Activated T-helper 9 cell treated with anti-CD3 and anti-CD28 coated beads, Interleukin-2, amount 50 U/mL, for 16 hours (primary cell): ENCODE measurements around the gene VAC14.

Experiments used
- DNase-seq: peaks from one replicate; pipeline ENCODE4 v3.0.0-alpha.2; 2020; ENCODE audit warnings: low read depth

Gene VAC14

DNA sequence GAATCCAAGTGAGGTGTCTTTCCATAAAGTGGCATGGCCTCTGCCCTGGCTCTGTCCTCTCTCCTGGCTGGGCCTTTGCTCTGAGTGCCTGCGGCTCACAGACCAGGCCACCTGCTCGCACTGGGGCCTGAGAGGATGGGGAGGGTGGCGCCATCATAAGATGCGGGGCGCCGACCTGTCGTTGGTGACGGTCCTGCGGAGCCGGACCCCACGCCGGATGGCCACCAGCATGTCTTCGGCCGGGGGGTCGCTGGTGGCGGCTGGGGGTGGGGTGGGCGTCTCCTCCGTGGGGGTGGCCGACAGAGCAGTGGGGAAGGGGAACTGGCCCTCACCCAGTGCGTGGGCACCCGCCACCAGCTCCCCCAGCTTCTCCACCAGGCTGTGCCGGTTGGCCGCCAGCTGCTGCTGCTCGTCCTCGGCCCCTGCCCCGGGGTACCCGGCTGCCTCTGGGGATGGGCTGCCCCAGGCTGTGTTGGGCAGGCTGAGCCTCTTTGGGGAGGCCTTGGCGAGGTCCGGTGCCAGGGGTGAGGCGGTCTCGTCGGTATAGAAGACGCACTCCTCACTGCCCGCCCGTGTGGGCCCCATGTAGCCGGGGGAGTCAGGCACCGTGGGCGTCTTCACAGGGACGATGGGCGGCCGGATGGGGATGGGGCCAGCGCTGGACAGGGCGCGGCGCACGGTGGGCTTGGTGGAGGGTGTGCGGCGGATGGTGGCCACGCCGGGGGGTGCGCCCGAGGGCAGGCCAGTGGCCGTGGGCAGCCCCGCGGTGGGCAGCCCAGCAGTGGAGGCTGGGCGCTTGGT, 137.2 kb downstream of the VAC14 start:
- DNase-seq: no peak

DNA sequence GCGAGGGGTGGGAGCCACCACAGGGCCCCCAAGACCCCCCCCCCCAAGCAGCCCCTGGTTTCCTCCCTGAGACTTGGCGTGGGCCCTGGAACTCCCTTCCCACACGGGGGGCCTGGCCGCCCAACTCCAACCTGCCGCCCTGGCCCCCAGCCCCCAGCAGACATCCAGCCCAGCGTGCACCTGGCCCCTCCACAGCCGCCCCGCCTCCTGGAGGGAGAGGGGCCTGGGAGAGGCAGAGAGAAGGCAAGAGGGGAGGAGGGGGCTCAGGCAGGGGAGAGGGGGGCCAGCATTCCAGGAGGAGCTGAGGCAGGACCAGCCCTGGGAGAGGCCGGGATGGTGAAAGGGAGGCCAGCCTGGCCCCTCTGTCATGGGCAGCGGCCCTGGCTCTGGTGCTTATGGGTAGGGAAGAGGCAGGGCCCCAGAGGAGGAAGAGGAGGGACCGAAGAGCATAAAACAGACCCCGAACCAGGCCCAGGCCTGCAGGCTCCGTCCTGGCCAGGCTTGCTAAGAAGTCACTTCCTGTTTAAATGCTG, 137.9 kb downstream of the VAC14 start:
- no peak for DNase-seq

DNA sequence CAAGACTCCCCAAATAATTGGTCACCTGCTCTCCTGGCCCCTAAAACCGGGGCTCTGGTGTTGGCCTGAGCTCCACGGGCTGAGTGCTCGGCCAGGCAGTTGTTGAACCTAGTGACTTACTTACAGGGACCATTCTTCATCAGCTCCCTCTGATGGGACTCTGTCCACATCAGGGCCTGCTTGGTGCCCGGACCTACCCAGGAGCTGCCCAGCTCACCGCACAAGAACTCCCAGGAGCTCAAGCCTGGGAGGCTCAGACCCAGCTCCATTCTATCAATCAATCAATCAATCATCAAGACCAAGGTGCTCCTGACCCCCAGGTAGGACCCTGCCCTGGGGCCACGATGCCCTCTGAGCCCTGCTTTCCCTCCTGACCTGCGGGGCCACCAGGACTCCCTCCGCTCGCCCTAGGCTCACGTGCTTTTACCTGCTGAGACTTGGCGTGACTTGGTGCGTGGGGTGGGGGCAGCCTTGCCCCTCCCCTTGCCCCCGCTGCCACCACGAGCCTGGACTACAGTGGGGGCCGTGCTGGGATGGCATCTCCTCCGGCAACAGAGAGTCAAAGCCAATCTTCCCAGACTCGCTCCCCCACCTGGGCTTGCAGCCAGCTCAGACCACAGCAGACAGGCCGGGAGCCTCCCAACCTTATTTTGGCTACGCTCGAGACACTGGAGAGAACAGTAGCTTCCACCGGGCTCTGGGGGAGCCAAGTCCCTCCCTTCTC, 138.9 kb downstream of the VAC14 start:
- DNase-seq: no peak

DNA sequence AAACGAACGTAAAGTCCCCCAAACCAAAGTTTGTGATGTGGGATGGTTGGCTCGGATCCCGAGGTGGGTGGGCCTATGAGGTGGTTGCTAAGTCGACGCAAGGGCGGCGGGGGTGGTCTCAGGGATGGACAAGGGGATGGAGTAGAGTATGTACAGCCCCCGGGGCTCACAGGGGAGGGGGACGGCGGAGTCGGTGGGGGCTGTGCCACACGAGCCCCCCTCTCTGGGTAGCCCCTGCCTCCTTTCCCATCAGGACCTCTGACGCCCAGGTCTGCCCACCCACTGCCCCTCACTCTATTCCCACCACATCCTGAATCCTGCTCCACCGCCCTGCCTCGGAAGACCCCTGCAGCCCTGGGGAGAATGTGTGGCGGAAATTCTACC, 139.4 kb downstream of the VAC14 start:
- no peak for DNase-seq

DNA sequence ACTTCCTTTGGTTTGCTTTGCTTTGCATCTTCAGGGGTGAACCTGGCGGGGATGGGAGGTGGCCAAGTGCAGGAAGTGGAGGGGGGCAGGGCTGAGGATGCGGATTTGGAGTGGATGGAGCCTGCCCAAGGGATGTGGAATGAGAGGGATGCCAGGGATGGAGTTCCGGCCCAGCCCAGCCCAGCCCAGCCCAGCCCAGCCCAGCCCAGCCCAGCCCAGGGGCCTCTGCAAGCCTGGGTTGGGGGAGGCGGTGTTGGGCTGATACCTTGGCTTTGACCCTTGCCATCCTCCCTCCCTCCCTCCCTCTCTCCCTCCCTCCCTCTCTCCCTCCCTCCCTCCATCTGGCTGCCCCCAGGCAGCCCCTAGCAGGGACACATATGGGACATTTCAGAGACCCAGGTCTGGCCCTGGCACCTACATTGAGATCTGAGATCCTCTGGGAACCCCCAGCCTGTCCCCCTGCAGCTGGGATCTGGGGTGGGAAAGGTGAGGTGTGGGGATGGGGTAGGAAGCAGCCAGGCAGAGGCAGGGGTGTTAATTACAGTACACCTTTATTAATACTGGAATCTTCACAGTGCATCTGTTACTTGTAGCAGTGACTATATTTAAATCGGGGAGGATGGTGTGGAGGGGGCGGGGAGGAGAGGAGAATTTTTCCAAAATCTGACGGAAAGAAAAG, 140.1 kb downstream of the VAC14 start:
- DNase-seq: no peak

DNA sequence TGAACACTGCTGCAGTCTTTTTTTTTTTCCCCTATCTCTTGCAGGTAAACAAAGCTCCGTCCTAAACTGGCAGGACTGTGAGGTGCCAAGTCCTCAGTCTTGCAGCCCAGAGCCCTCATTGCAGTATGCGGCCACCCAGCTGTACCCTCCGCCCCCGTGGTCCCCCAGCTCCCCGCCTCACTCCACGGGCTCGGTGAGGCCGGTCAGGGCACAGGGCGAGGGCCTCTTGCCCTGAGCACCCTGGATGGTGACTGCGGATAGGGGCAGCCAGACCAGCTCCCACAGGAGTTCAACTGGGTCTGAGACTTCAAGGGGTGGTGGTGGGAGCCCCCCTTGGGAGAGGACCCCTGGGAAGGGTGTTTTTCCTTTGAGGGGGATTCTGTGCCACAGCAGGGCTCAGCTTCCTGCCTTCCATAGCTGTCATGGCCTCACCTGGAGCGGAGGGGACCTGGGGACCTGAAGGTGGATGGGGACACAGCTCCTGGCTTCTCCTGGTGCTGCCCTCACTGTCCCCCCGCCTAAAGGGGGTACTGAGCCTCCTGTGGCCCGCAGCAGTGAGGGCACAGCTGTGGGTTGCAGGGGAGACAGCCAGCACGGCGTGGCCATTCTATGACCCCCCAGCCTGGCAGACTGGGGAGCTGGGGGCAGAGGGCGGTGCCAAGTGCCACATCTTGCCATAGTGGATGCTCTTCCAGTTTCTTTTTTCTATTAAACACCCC, 140.8 kb downstream of the VAC14 start:
- DNase-seq: no peak

DNA sequence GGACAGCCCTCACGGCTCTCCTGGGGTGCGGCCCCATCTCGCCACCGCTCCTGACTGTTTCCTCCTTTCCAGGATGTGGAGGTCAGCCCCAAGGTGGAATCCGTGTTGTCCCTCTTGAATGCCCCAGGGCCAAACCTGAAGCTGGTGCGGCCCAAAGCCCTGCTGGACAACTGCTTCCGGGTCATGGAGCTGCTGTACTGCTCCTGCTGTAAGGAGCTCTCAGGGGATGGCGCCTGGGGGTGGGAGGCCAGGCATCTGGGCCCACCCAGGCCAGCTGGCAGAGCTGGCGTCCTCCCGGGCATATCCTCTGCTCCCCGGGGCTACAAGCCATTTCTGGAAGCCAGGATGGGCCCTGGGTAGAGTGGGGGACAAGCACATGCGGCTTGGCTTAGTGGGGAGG, 141.4 kb downstream of the VAC14 start:
- DNase-seq: no peak

DNA sequence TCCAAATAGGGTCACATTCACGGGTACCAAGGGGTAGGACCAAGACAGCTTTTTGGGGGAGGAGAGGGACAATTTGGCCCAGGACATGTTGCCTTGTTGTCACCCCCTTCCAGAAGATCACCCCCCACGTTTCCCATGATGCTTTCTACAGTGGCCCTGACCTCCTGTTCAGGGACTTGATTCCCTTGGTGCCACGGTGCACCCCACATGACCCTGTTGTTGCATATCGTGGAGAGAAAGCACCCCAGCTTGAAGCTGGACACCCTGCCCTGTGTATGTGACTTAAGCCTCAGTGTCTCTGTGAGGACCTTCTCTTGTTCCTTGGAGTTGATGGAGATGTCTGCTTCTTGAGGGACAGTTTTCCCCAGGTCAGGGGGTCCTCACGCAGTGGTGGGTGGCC, 142.0 kb downstream of the VAC14 start:
- no peak for DNase-seq

DNA sequence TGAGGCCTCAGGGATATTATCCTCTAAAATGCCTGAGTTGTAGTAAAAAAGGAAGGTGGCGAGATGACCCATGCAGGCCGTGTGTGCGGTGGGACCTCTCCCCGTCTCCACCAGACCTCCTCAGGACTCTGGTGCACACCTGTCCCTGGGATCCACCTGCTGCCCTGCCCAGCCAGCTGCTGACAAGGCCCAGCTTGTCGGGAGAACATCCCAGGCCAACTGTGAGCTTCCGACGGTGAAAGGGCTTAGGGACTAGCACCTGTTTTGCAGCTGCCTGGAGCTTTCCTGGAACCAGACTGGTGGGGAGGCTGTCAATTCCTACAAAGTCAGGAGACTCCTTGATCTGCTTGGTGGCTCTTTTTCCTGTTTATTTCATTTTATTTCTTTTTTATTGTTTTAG, 143.0 kb downstream of the VAC14 start:
- no peak for DNase-seq

DNA sequence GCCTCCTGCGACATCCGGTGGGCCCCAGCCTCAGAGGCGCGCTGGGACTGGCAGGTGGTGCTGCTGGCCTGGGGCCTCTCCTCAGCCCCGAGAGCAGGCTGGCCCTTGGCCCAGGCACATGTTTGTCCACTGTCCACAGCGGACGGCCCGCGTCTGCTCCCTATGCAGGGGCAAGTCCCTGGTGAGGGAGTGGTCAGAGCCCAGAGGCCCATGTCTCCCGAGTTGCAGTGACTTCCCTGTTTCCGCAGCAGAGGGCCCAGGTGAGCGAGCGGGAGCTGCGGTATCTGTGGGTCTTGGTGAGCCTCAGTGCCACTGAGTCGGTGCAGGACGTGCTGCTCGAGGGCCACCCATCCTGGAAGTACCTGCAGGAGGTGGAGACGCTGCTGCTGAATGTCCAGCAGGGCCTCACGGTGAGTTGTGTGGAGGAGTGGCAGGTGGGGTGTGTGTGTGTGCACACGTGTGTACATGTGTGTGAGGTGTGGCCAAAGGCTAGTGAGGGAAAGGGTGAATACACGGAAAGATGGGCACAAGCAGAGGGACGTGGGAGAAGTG, 144.2 kb downstream of the VAC14 start:
- DNase-seq: no peak

DNA sequence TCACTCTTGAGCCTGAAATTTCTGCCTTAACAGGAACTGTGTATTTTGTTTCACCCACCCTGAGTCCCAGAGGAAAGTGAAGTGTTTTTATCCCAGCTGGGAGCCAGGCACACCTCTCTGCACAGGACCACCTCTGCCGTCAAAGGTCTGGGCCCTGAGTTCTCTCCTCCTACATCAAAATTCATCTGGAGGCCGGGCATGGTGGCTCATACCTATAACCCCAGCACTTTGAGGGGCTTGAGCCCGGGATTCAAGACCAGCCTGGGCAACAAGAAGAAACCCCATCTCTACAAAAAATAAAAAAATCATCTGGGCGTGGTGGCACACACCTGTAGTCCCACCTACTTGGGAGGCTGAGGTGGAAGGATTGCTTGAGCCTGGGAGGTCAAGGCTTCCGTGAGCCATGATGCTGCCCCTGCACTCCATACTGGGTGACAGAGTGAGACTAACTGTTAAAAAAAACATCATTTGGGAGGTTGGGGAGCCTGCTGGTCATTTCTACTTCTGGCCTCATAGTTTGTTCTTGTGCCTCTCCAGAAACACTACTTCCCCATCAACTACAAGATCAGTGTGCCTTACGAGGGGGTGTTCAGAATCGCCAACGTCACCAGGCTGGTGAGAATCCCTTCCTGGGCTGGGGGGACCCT, 144.8 kb downstream of the VAC14 start:
- no peak for DNase-seq

DNA sequence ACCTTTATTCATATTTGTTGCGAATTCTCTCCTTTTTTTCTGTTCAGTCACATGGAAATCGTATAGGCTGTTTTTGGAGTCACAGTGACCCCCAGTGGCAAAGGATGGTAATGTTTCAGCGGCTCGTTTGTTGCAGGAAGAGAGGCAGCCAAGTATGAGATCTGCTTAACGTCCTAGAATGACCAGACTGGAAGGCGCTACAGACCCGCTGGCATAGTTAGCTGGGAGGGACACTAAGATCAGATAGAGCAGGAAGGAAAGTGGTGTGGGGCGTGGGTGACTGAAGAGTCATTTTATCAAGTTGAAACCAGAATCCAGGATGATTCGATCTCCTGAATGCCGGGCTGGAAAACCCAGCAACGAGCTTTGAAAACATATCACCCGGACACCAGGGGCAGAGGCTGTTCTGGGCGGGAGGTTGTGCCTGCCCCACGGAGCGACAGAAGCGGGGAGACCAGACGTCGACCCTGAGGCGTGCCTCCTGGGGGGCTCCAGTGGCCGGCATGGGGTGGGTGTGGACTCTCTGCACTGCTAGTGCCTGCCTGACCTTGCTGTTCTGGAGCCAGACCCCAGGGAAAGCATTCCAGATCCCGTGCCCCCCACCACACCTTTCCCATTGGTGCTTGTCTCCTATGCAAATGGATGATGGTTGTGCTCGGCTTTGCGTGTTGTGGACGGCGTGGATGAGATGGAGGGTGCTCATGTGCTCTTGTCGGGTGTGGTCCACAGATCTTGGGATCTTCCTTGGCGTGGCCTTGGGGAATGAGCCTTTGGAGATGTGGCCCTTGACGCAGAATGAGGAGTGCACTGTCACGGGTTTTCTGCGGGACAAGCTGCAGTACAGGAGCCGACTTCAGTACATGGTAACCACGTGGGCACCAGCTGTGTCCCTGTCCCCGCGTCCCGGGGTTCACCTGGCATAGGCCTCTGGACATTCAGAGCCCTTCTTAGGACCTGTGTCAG, 146.9 kb downstream of the VAC14 start:
- peak; percentile 60 for DNase-seq

DNA sequence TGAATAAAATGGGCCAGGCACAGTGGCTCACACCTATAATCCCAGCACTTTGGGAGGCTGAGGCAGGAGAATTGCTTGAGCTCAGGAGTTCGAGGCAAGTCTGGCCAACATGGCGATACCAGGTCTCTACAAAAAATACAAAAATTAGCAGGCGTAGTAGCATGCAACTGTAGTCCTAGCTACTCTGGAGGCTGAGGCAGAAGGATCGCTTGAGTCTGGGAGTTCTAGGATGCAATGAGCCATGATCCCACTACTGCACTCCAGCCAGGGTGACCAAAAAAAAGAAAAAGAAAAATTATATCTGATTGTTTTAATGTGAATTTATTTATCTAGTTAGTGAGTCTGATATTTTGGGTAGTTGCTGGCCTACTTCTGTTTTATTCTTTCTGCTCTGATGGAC, 147.6 kb downstream of the VAC14 start:
- DNase-seq: no peak

DNA sequence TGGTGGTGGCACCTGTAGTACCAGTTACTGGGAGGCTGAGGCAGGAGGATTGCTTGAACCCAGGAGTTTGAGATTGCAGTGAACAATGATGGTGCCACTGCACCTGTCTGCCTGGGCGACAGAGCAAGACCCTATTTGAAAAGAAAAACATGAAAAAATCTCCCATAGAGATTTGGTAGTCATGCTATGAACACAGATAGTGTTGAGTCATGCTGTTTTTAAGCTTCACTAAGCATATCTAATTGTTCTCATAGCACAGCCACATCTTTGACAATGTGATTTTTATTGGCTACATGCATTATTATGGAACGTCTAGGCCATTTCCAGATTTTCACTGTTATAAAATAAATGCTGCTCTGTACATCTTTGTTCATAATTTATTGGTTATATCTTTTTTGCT, 148.6 kb downstream of the VAC14 start:
- DNase-seq: no peak

DNA sequence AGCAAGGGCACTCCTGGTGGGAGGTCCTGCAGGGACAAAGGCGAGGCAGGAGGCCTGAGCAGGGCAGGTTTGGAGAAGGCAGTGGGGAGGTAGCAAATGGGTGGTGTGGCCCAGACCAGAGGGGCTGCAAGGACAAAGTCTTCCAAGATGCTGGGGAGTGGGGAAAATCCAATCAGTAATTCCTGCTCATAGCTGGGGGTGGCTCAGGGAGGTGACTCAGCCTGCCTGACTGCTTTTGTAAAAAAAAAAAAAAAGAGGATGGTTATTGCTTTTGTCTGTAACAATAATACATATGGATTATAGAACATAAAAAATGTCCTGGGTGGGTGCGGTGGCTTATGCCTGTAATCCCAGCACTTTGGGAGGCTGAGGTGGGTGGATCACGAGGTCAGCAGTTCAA, 149.4 kb downstream of the VAC14 start:
- no peak for DNase-seq

DNA sequence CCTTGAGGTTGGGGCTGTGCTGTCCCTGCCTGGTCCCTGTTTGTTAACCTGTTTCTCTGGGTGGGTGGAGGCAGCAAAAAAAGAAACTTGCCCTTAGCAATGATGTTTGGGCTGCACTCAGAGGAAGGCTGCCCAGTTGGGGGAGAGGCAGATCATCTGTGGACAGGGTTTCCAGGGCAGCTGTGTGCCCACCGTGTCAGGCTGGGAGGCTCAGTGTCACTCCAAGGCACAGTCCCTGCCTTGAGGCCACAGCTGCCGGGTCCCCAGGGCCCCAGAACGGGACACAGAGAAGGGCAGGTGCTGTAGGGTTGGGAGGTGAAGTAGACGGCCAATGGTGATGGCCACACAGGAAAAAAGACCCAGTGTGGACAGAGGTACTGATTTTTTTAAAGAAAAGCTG, 150.7 kb downstream of the VAC14 start:
- DNase-seq: no peak

DNA sequence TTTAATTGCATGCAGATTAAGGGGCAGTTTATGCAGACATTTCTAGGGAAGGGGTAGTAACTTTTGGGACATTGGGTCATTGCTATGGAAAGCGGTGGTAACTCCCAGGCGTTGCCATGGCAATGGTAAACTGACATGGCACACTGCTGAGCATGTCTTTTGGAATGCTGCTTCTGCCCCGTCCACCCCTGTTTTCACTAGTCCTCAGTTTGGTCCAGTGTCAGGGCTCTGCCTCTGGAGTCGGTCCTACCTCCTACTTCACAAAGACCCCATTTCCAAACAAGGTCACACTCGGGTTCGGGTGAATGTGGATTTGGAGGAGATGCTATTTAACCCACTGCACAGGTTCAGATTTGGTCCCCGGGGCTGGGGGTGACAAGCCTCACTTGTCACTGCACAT, 151.7 kb downstream of the VAC14 start:
- no peak for DNase-seq

DNA sequence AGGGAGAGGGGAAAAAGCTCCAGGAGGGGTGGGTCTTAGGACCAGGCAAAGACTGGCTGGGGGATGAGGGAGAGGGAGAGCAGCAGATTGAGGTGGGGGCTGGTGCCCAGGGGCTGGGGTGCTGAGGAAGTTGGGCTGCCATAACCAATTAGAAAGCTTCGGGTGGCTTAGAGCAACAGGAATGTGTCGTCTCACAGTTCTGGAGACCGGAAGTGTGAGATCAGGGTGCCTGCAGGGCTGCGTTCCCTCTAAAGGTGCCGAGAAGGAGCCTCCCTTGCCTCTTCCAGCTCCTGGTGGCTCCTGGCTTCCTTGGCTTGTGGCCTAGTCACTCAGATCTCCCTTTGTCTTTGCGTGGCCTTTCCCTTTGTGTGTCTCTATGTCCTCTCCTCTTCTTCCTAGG, 152.4 kb downstream of the VAC14 start:
- DNase-seq: no peak

DNA sequence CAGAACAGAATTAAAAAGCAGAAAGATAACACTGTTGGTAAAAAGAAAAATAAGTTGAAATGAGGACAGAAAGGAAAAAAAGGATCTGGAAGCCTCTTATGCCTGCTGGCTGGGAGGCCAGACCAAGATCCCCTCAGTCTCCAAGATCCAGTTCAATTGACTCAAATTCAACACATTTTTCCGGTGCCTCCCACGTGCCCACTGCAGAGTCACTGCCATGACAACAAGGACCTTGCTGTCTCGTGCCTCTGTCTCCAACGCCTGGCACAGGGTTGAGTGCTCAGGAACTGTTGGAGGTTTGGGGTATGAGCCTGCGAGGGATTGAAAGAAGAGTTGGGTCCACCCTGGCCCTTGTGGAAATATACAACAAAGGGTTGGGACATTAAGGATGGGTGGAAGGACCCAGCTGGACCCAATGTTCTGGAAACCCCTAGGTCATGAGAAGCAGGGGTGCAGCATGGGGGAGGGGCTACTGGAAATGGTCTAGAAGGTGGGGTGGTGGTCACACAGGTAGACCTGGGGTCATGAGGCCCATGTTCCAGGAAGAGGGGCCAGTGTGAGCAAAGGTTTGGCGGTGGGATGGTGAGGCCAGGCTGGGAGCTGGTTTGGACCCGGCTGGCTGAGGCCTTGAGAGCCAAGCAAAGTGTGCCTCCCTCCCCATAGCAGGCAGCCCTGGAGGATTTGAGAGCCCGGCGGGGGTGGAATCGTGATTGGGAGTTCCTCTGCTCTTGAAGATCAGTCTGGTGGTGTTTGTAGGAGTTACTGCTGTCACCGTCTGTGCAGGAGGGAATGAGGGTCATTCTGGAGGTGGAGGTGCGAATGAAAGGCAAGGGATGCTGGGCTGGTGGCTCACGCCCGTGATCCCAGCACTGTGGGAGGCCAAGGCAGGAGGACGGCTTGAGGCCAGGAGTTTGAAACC, 153.3 kb downstream of the VAC14 start:
- no peak for DNase-seq
